Endothelial cell of umbilical vein (primary cell): ENCODE data around the gene CDIP1.

Source experiments
- CTCF ChIP-seq, 2 donors: IDR thresholded peaks; 1 replicate in 1 of 2; 2 replicates in 1 of 2; pipeline ENCODE4 v1.5.1; 2011; ENCODE audit warnings: low read length in 2 of 2, mild to moderate bottlenecking in 2 of 2, moderate library complexity in 2 of 2, control low read depth in 1 of 2, inconsistent platforms in 1 of 2, low read depth in 1 of 2; ENCODE audit not compliant: insufficient read depth in 1 of 2; ENCODE audit errors: extremely low read depth in 1 of 2
- EZH2 ChIP-seq: IDR thresholded peaks from 2 replicates; pipeline ENCODE4 v1.6.1; 2012; ENCODE audit warnings: borderline replicate concordance, low read depth, mild to moderate bottlenecking, moderate library complexity, low read length, inconsistent platforms; ENCODE audit not compliant: severe bottlenecking
- FOS ChIP-seq: IDR thresholded peaks from 2 replicates; pipeline ENCODE4 v1.6.1; 2011; ENCODE audit warnings: mild to moderate bottlenecking, low read length, moderate library complexity, borderline replicate concordance; ENCODE audit not compliant: insufficient read depth
- JUN ChIP-seq: IDR thresholded peaks from 2 replicates; pipeline ENCODE4 v1.6.1; 2011; ENCODE audit warnings: borderline replicate concordance, low read depth; ENCODE audit not compliant: insufficient read length, insufficient read depth
- MYC ChIP-seq: IDR thresholded peaks from one replicate; pipeline ENCODE4 v1.6.1; 2011; ENCODE audit warnings: mild to moderate bottlenecking, low read depth, low read length
- POLR2A ChIP-seq: IDR thresholded peaks from 2 replicates; pipeline ENCODE4 v1.6.1; 2012; ENCODE audit warnings: low read depth, mild to moderate bottlenecking, control low read depth, low read length
- POLR2AphosphoS5 ChIP-seq: IDR thresholded peaks from 2 replicates; pipeline ENCODE4 v1.6.1; 2012; ENCODE audit warnings: low read depth, mild to moderate bottlenecking, control low read depth, low read length, moderate library complexity; ENCODE audit not compliant: insufficient read depth
- TF ChIP-seq, protein P1 (sequence below): IDR thresholded peaks from 2 replicates; pipeline ENCODE4 v1.6.1; 2011; ENCODE audit not compliant: insufficient read depth, insufficient read length

DNA sequence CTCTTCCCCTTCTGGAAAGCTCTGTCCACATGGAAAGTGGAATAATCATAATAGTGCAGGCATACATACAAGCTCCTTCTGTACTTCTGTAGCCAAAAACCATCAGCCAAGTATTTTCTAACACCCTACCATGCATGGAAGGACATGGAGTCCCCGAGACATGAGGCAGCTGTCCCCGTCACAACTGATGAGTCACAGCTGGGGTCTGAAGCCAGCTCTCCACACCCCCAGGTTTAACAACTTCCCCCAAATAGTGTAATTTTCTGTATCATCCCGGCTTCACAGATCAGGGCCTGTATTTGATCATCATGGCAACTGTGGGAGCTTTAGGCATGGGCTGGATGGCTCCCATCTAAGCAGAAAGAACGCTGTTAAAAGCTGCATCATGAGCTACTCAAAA is 34.1 kb upstream of the CDIP1 start:
- TF ChIP-seq EZH2 (no peak), CTCF (IDR thresholded peaks at IDR 0.05; ENCODE audit: extremely low read depth in 1 of 2, insufficient read depth in 1 of 2, low read depth in 1 of 2, low read length in 2 of 2) (no peak), MYC (no peak), POLR2A (no peak), POLR2AphosphoS5 (no peak), JUN (no peak), FOS (no peak)
- TF ChIP-seq, protein P1, sequence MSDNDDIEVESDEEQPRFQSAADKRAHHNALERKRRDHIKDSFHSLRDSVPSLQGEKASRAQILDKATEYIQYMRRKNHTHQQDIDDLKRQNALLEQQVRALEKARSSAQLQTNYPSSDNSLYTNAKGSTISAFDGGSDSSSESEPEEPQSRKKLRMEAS: no peak
